ENCODE measurements around the gene CD4. TPM values are rescaled to one million over a fixed set of nuclear protein-coding genes. Genes with fewer than 3 reads are reported as not detected.

The CD4 gene
- total and polyA plus RNA-seq, 10 of the 15 experiments (the other 5 are each of a cell fraction or from before 2014, with no cell fraction given) = 0.24 to 1.6 (median 0.69) TPM

- TF ChIP-seq EP300 (IDR thresholded peaks at IDR 0.05; ENCODE audit: borderline replicate concordance in 1 of 2, control insufficient read depth in 1 of 2, low read depth in 2 of 2, low read length in 2 of 2) (no peak), ESRRA (IDR thresholded peaks at IDR 0.05; ENCODE audit: low read length) (no peak)
- TF ChIP-seq, protein P1, sequence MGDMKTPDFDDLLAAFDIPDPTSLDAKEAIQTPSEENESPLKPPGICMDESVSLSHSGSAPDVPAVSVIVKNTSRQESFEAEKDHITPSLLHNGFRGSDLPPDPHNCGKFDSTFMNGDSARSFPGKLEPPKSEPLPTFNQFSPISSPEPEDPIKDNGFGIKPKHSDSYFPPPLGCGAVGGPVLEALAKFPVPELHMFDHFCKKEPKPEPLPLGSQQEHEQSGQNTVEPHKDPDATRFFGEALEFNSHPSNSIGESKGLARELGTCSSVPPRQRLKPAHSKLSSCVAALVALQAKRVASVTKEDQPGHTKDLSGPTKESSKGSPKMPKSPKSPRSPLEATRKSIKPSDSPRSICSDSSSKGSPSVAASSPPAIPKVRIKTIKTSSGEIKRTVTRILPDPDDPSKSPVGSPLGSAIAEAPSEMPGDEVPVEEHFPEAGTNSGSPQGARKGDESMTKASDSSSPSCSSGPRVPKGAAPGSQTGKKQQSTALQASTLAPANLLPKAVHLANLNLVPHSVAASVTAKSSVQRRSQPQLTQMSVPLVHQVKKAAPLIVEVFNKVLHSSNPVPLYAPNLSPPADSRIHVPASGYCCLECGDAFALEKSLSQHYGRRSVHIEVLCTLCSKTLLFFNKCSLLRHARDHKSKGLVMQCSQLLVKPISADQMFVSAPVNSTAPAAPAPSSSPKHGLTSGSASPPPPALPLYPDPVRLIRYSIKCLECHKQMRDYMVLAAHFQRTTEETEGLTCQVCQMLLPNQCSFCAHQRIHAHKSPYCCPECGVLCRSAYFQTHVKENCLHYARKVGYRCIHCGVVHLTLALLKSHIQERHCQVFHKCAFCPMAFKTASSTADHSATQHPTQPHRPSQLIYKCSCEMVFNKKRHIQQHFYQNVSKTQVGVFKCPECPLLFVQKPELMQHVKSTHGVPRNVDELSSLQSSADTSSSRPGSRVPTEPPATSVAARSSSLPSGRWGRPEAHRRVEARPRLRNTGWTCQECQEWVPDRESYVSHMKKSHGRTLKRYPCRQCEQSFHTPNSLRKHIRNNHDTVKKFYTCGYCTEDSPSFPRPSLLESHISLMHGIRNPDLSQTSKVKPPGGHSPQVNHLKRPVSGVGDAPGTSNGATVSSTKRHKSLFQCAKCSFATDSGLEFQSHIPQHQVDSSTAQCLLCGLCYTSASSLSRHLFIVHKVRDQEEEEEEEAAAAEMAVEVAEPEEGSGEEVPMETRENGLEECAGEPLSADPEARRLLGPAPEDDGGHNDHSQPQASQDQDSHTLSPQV (IDR thresholded peaks at IDR 0.05) = no peak
Measured at GRCh38 chr12:6782850-6783566, 6.3 kb upstream of the CD4 start (continued).

GRCh38 chr12:6783828-6784227, 5.5 kb upstream of the CD4 start:
- intact Hi-C loops (cut with micrococcal nuclease; ENCODE audit: unreplicated experiment) (no loop called here), in situ Hi-C loops (cut with MboI) (no loop called here)
- no peak overlapping the region for H3K4me2 ChIP-seq (ENCODE audit: control insufficient read depth, insufficient read depth)
- no TSS peak for BruUV-seq (replicated peaks)
- no peaks in the 10 kb centered on the region for H3K79me2 ChIP-seq (ENCODE audit: control insufficient read depth, insufficient read depth, low read length)
- ChIA-PET SMC1A (ENCODE audit: uncharacterized antibody, unreplicated experiment) (interaction anchor here (1.1 to 2.3 kb wide), 3 partner anchors 8 to 30 kb away, joined by 4 to 7 read pairs (median 7); partner anchors contain the start of gene PTMS), POLR2A (interaction anchor here (1.4 kb wide), 1 partner anchor 9 kb away, joined by 12 read pairs; no protein-coding TSS in a partner anchor), CTCF (interaction anchor here (0.7 to 2.8 kb wide), 7 partner anchors 12 to 86 kb away, joined by 3 to 17 read pairs (median 4); partner anchors contain the start of genes MLF2 and PTMS), RAD21 (ENCODE audit: unreplicated experiment) (interaction anchor here (0.9 to 5.4 kb wide), 3 partner anchors 9 to 50 kb away, joined by 3 to 42 read pairs (median 4); partner anchors contain the start of gene MLF2)
- H3K9me3 ChIP-seq (replicated peaks; ENCODE audit: control insufficient read depth, insufficient read depth, low read length) = no peaks in the 10 kb centered on the region
- H3K27ac ChIP-seq (ENCODE audit: control insufficient read depth, insufficient read depth) = no peak overlapping the region
- whole genome bisulfite sequencing (ENCODE audit: insufficient coverage, insufficient replicate concordance, low lambda C conversion rate, missing lambda C conversion rate) = 51% methylated on average over 9 of the region's 9 CpGs
- H3K27me3 ChIP-seq (replicated peaks in 1 of 2; ENCODE audit: control insufficient read depth in 2 of 2, insufficient read depth in 2 of 2, low read length in 1 of 2) = no peaks in the 10 kb centered on the region
- no peak overlapping the region for H3K4me3 ChIP-seq
- DNase-seq (ENCODE audit: low read depth, low spot score) (no peak), FAIRE-seq (no peak), ATAC-seq (no peak)
- H4K20me1 ChIP-seq (ENCODE audit: control insufficient read depth, insufficient read depth) = no peaks in the 10 kb centered on the region
- no peak overlapping the region for H2AFZ ChIP-seq (ENCODE audit: control insufficient read depth, low read depth, low read length)
- H3K36me3 ChIP-seq (ENCODE audit: control insufficient read depth in 2 of 2, insufficient read depth in 2 of 2, low read length in 1 of 2) = no peaks in the 10 kb centered on the region
- peaks cover 7% of the 10 kb centered on the region; the same call in 1 of the 2 replicates for H3K4me1 ChIP-seq (ENCODE audit: control insufficient read depth, insufficient read depth, low read length)
- H3K9ac ChIP-seq (ENCODE audit: control insufficient read depth, insufficient read depth, low read length) = no peak overlapping the region
- TF ChIP-seq RUNX3 (IDR thresholded peaks at IDR 0.05; ENCODE audit: low read length) (no peak), YBX1 (IDR thresholded peaks at IDR 0.05) (no peak), IKZF1 (conservative IDR thresholded peaks at IDR 0.05) (no peak), PML (IDR thresholded peaks at IDR 0.05; ENCODE audit: low read length) (no peak), ZBED1 (IDR thresholded peaks at IDR 0.05; ENCODE audit: borderline replicate concordance) (no peak), WRNIP1 (IDR thresholded peaks at IDR 0.05; ENCODE audit: borderline replicate concordance, low read depth, low read length) (no peak), NBN (IDR thresholded peaks at IDR 0.05) (no peak), CREB1 (IDR thresholded peaks at IDR 0.05; ENCODE audit: low read depth) (no peak), NR2F1 (conservative IDR thresholded peaks at IDR 0.05) (no peak), KDM1A (IDR thresholded peaks at IDR 0.05; ENCODE audit: borderline replicate concordance) (no peak)
- TF ChIP-seq, protein P2, sequence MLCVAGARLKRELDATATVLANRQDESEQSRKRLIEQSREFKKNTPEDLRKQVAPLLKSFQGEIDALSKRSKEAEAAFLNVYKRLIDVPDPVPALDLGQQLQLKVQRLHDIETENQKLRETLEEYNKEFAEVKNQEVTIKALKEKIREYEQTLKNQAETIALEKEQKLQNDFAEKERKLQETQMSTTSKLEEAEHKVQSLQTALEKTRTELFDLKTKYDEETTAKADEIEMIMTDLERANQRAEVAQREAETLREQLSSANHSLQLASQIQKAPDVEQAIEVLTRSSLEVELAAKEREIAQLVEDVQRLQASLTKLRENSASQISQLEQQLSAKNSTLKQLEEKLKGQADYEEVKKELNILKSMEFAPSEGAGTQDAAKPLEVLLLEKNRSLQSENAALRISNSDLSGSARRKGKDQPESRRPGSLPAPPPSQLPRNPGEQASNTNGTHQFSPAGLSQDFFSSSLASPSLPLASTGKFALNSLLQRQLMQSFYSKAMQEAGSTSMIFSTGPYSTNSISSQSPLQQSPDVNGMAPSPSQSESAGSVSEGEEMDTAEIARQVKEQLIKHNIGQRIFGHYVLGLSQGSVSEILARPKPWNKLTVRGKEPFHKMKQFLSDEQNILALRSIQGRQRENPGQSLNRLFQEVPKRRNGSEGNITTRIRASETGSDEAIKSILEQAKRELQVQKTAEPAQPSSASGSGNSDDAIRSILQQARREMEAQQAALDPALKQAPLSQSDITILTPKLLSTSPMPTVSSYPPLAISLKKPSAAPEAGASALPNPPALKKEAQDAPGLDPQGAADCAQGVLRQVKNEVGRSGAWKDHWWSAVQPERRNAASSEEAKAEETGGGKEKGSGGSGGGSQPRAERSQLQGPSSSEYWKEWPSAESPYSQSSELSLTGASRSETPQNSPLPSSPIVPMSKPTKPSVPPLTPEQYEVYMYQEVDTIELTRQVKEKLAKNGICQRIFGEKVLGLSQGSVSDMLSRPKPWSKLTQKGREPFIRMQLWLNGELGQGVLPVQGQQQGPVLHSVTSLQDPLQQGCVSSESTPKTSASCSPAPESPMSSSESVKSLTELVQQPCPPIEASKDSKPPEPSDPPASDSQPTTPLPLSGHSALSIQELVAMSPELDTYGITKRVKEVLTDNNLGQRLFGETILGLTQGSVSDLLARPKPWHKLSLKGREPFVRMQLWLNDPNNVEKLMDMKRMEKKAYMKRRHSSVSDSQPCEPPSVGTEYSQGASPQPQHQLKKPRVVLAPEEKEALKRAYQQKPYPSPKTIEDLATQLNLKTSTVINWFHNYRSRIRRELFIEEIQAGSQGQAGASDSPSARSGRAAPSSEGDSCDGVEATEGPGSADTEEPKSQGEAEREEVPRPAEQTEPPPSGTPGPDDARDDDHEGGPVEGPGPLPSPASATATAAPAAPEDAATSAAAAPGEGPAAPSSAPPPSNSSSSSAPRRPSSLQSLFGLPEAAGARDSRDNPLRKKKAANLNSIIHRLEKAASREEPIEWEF (IDR thresholded peaks at IDR 0.05; ENCODE audit: insufficient replicate concordance, low read depth, low read length) = no peak

Data from GM12878 (cell line).